GM13977 (cell line): Measurements from ENCODE around the gene PTPRO.

Experiments
- DNase-seq: peaks from one replicate; pipeline ENCODE4 v3.0.0; 2012; ENCODE audit warnings: low spot score
- in situ Hi-C: fragments of 300-500 bp; cut with MboI; formaldehyde crosslinking; loops from one replicate; pipeline ENCODE4 v1.12.0; 2022; ENCODE audit warnings: low sequenced_read_pairs, low pct_unique_long_range_greater_than_20kb, mixed read lengths, inconsistent platforms; ENCODE audit not compliant: unreplicated experiment
- TF ChIP-seq, protein P1 (sequence below): IDR thresholded peaks from 2 replicates; pipeline ENCODE4 v1.5.1; 2012; ENCODE audit warnings: mild to moderate bottlenecking, control low read depth; ENCODE audit not compliant: insufficient read depth; ENCODE audit errors: extremely low read depth, missing control alignments

PTPRO gene

DNA sequence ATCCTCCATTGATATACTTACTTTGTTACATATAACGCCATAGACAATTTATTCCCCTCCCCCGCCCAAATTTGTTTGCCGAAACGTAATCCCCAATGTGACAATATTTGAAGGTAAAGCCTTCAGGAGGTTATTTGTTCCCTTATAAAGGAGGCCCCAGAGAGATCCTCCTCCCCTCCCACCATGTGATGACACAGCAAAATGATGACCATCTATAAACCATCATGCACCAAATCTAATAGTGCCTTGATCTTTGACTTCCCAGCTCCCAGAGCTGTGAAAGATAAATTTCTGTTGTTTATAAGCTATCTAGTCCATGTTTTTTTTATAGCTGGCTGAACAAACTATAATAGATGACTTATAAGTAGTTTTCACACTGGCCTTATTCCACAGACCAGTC is 122.2 kb downstream of the PTPRO start:
- TF ChIP-seq, protein P1, sequence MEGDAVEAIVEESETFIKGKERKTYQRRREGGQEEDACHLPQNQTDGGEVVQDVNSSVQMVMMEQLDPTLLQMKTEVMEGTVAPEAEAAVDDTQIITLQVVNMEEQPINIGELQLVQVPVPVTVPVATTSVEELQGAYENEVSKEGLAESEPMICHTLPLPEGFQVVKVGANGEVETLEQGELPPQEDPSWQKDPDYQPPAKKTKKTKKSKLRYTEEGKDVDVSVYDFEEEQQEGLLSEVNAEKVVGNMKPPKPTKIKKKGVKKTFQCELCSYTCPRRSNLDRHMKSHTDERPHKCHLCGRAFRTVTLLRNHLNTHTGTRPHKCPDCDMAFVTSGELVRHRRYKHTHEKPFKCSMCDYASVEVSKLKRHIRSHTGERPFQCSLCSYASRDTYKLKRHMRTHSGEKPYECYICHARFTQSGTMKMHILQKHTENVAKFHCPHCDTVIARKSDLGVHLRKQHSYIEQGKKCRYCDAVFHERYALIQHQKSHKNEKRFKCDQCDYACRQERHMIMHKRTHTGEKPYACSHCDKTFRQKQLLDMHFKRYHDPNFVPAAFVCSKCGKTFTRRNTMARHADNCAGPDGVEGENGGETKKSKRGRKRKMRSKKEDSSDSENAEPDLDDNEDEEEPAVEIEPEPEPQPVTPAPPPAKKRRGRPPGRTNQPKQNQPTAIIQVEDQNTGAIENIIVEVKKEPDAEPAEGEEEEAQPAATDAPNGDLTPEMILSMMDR = no peak
- DNase-seq = no peak
- in situ Hi-C loops = no loop called here

DNA sequence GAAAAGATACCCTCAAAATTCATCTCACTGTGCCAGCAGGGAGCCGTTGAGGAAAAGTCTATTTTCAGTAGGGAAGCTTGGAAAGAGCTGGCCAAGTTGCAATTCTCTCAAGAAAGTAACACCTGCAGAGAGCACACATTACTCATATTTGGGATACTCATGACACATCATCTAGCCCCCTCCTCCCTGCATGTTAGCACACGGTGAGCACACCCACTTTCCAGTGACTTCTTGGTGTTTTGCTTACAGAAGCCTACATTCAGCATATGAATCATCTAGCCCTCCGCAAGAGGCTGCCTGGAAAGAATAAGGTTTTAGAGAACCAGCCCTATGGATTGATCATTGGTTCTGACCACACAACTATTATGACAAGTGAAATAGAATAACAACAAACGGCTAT is 124.5 kb downstream of the PTPRO start:
- in situ Hi-C loops = no loop called here
- DNase-seq = no peak
- TF ChIP-seq, protein P1 = no peak

DNA sequence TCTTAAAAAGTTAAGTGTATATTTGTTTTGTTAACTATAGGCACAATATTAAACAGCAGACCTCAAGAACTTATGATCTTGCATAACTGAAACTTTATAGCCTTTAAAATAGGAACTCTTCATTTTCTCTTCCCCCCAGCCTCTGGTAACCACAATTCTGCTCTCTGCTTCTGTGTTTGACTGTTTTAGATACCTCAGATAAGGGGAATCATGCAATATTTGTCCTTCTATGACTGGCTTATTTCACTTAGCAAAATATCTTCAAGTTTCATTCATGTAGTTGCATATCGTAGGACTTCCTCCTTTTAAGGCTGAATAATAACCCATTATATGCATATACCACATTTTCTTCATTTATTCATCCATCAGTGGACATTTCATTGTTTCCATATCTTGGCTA is 131.3 kb downstream of the PTPRO start:
- TF ChIP-seq, protein P1 = no peak
- no peak for DNase-seq
- in situ Hi-C loops = no loop called here

DNA sequence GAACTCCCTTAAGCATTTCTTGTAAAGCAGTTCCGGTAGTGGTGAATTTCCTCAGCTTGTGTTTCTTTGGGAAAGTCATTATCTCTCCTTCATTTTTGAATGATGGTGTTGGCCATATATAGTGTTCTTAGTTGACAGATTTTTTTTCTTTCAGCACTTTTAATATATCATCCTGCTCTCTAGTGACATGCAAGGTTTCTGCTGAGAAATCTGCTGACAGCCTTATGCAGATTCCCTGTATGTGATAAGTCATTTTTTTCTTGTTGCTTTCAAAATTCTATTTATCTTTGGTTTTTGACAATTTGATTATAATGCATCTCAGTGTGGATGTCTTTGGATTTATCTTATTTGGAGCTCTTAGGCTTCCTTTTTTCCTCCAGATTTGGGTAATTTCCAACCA is 135.7 kb downstream of the PTPRO start:
- in situ Hi-C loops = no loop called here

DNA sequence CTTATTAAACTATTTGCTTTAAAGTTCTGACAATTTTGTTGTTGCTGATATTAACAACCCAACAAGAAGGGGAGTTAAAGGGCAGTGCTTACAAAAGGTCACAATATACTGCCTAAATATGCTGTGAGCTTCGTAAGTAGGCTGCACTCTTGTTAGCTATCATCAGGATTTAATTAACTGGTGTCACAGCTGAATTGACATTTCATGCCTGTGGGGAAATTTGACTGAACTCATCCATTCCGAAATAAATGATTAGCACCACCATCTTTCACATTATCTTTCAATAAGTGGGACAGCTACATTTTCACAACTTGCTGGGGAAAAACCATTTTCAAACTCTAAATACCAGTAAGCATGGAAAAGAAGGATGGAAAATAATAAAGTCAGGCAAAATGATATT is 146.6 kb downstream of the PTPRO start:
- in situ Hi-C loops = no loop called here
- TF ChIP-seq, protein P1 = no peak
- DNase-seq = no peak

More for the DNA sequence above, 135.7 kb downstream of the PTPRO start:
- no peak for DNase-seq
- TF ChIP-seq, protein P1 = no peak

DNA sequence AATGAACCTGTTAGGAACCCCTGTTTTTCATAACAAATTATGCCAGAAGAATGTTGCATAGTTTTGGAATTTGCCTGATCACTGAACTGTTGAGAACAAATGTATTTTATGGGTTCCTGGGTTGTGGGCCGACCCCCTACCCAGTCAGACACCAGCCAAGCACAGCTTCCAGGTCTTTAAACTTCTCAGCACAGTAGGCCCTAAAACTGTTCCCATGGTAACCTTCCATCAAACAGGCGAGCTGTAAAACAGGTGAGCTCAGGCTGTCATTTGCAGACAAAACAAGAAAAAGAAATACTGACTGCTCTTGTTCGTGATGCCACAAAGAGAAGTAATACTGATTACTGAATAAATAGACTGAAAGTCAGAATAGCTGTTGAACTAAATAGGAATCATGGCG is 147.0 kb downstream of the PTPRO start:
- TF ChIP-seq, protein P1 = no peak
- no peak for DNase-seq
- in situ Hi-C loops = no loop called here

DNA sequence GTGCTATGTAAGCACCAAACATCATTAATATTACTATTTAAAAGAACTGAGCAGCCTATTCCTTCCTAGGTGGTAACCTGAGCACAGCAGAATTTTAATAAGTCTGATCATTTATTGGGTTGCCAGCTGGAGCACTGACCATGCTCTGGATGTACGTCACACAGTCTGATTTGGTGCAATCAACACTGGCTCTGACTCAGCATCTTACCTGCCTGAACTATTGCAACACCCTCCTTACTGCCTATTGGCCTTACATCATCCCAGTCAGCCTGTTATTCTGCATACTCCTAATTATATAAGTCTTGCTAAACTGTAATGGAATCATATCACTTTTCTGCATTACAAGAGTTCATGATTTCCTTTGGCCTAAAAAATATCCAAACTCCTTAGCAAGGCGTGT is 149.7 kb downstream of the PTPRO start:
- TF ChIP-seq, protein P1 = no peak
- in situ Hi-C loops = no loop called here
- no peak for DNase-seq
